SKM-1 (cell line): ENCODE data around the gene CAB39.
"Not testable (repeated sequence)": the region's sequence is repeated elsewhere in the genome, so short reads cannot be mapped to it uniquely, and the experiment has no call there.

ENCODE experiments used
- DNase-seq: peaks from one replicate; lab custom pipeline; 2025; ENCODE audit not compliant: unreplicated experiment; lab: John Stamatoyannopoulos, UW

The CAB39 gene

GRCh38 chr2:230713331-230714135 lies 891 bp downstream of the CAB39 start:
- DNase-seq = no peak

- no peak for DNase-seq
These were observed 1.5 kb downstream of the CAB39 start for GRCh38 chr2:230714136-230714480.

GRCh38 chr2:230715201-230715600 lies 2.6 kb downstream of the CAB39 start:
- DNase-seq = no peak

GRCh38 chr2:230716588-230716987 lies 3.9 kb downstream of the CAB39 start:
- no peak for DNase-seq

GRCh38 chr2:230717600-230717999 lies 5.0 kb downstream of the CAB39 start:
- DNase-seq = no peak

GRCh38 chr2:230719340-230719739 lies 6.7 kb downstream of the CAB39 start:
- no peak for DNase-seq

GRCh38 chr2:230721712-230722111 lies 9.1 kb downstream of the CAB39 start:
- no peak for DNase-seq

GRCh38 chr2:230722207-230722885 lies 9.7 kb downstream of the CAB39 start:
- DNase-seq = no peak

- no peak for DNase-seq
These were observed 10.7 kb downstream of the CAB39 start for GRCh38 chr2:230723363-230723762.

- not testable (repeated sequence) for DNase-seq
These were observed 12.3 kb downstream of the CAB39 start for GRCh38 chr2:230724957-230725356.

GRCh38 chr2:230731512-230731911 lies 18.9 kb downstream of the CAB39 start:
- no peak for DNase-seq

- DNase-seq = no peak
These were observed 20.3 kb downstream of the CAB39 start for GRCh38 chr2:230732914-230733401.

GRCh38 chr2:230734247-230735175 lies 21.9 kb downstream of the CAB39 start:
- DNase-seq = no peak

GRCh38 chr2:230735884-230736283 lies 23.2 kb downstream of the CAB39 start:
- no peak for DNase-seq

- DNase-seq = no peak
These were observed 24.7 kb downstream of the CAB39 start for GRCh38 chr2:230737300-230737699.

- no peak for DNase-seq
These were observed 25.2 kb downstream of the CAB39 start for GRCh38 chr2:230737791-230738226.

- DNase-seq = no peak
These were observed 25.8 kb downstream of the CAB39 start for GRCh38 chr2:230738391-230738811.

GRCh38 chr2:230738924-230739323 lies 26.3 kb downstream of the CAB39 start:
- no peak for DNase-seq

GRCh38 chr2:230739961-230740360 lies 27.3 kb downstream of the CAB39 start:
- DNase-seq = no peak

GRCh38 chr2:230742781-230743180 lies 30.1 kb downstream of the CAB39 start:
- no peak for DNase-seq

- DNase-seq = no peak
These were observed 33.6 kb downstream of the CAB39 start for GRCh38 chr2:230746213-230746612.
